Endothelial cell of umbilical vein (primary cell): ENCODE results near the gene TMEM164. TPM values are rescaled to one million over a fixed set of nuclear protein-coding genes. Genes with fewer than 3 reads are reported as not detected.
A peak's percentile ranks its signal among the peaks of the same experiment; 100 is the strongest.

Experiments
- BruUV-seq: library from RNA; stranded (reverse); fragments of 400-500 nt; replicated peaks from 2 replicates; lab custom pipeline; 2021; lab: Mats Ljungman, UMichigan
- CTCF ChIA-PET: fragments of 300-600, 350-600 bp; sonication (Branson Sonifier 250); formaldehyde crosslinking; loops from one replicate; lab custom pipeline; 2021; ENCODE audit warnings: antibody characterized with exemption, inconsistent platforms; lab: Charles Lee
- POLR2A ChIA-PET: fragments of 300-600, 350-600 bp; sonication (Branson Sonifier 250); formaldehyde crosslinking; loops from one replicate; lab custom pipeline; 2021; ENCODE audit warnings: antibody characterized with exemption, inconsistent platforms; lab: Charles Lee
- DNase-seq: peaks from one replicate; pipeline ENCODE4 v3.0.0-alpha.2; 2011; ENCODE audit warnings: low read depth, low spot score
- FAIRE-seq: peaks from 2 replicates; lab custom pipeline; 2011; peaks lifted over from hg19 to GRCh38; lab: Jason Lieb, UNC
- H2AFZ ChIP-seq: 2 replicates; pipeline ENCODE4 v1.6.0; 2012; ENCODE audit warnings: low read depth, low read length, control low read depth, inconsistent platforms
- H3K27ac ChIP-seq: 2 replicates; pipeline ENCODE4 v1.5.1; 2011; ENCODE audit warnings: low read depth, mild to moderate bottlenecking, control low read depth, low read length, moderate library complexity; ENCODE audit not compliant: insufficient read depth
- H3K27me3 ChIP-seq, 2 experiments: 2 replicates each; pipeline versions ENCODE4 v1.6.0 to v1.6.1; 2011; ENCODE audit warnings: low read length in 2 of 2, mixed read lengths in 1 of 2; ENCODE audit not compliant: control insufficient read depth in 2 of 2, insufficient read depth in 2 of 2
- H3K36me3 ChIP-seq, 2 experiments: 2 replicates in 1 of 2; 3 replicates in 1 of 2; pipeline ENCODE4 v1.5.1; 2011; ENCODE audit warnings: low read length in 2 of 2, mild to moderate bottlenecking in 1 of 2, moderate library complexity in 1 of 2; ENCODE audit not compliant: control insufficient read depth in 2 of 2, insufficient read depth in 2 of 2; ENCODE audit errors: extremely low read depth in 1 of 2
- H3K4me1 ChIP-seq: 3 replicates; pipeline ENCODE4 v1.5.1; 2011; ENCODE audit warnings: mild to moderate bottlenecking, low read length; ENCODE audit not compliant: control insufficient read depth, insufficient read depth; ENCODE audit errors: extremely low read depth
- H3K4me2 ChIP-seq: 2 replicates; pipeline ENCODE4 v1.6.1; 2011; ENCODE audit warnings: low read length, control low read depth, mixed read lengths; ENCODE audit not compliant: insufficient read depth
- H3K4me3 ChIP-seq, 3 experiments: fragments of 200-600 bp in 1 of 3; sonication (generic), shearing (Covaris generic) in 1 of 3; replicated peaks in 1 of 3; 2 replicates each; pipeline ENCODE4 v1.5.1; 2011 to 2016; ENCODE audit warnings: control low read depth in 3 of 3, low read length in 3 of 3, mild to moderate bottlenecking in 2 of 3, inconsistent platforms in 1 of 3, low read depth in 1 of 3, moderate library complexity in 1 of 3; ENCODE audit not compliant: insufficient read depth in 1 of 3
- H3K79me2 ChIP-seq: 2 replicates; pipeline ENCODE4 v1.6.0; 2012; ENCODE audit warnings: low read length, inconsistent platforms; ENCODE audit not compliant: control insufficient read depth, insufficient read depth
- H3K9ac ChIP-seq: replicated peaks from 2 replicates; pipeline ENCODE3; 2011; ENCODE audit warnings: low read length, control low read depth; ENCODE audit not compliant: insufficient read depth; ENCODE audit errors: extremely low read depth
- H3K9me1 ChIP-seq: replicated peaks from 3 replicates; pipeline ENCODE4 v1.6.0; 2011; ENCODE audit warnings: mild to moderate bottlenecking, low read length; ENCODE audit not compliant: control insufficient read depth, insufficient read depth; ENCODE audit errors: extremely low read depth
- H3K9me3 ChIP-seq: replicated peaks from 2 replicates; pipeline ENCODE4 v1.5.1; 2012; ENCODE audit warnings: low read length, inconsistent platforms; ENCODE audit not compliant: control insufficient read depth, insufficient read depth
- H4K20me1 ChIP-seq: replicated peaks from 2 replicates; pipeline ENCODE3; 2011; ENCODE audit warnings: mild to moderate bottlenecking, low read length; ENCODE audit not compliant: control insufficient read depth, insufficient read depth; ENCODE audit errors: extremely low read depth
- EZH2 ChIP-seq: IDR thresholded peaks from 2 replicates; pipeline ENCODE4 v1.6.1; 2012; ENCODE audit warnings: borderline replicate concordance, low read depth, mild to moderate bottlenecking, moderate library complexity, low read length, inconsistent platforms; ENCODE audit not compliant: severe bottlenecking
- FOS ChIP-seq: IDR thresholded peaks from 2 replicates; pipeline ENCODE4 v1.6.1; 2011; ENCODE audit warnings: mild to moderate bottlenecking, low read length, moderate library complexity, borderline replicate concordance; ENCODE audit not compliant: insufficient read depth
- GATA2 ChIP-seq: IDR thresholded peaks from 2 replicates; pipeline ENCODE4 v1.7.0; 2011; ENCODE audit warnings: low read depth, mild to moderate bottlenecking, moderate library complexity, mixed read lengths, low read length; ENCODE audit not compliant: insufficient read length, insufficient read depth
- JUN ChIP-seq: IDR thresholded peaks from 2 replicates; pipeline ENCODE4 v1.6.1; 2011; ENCODE audit warnings: borderline replicate concordance, low read depth; ENCODE audit not compliant: insufficient read length, insufficient read depth
- MYC ChIP-seq: IDR thresholded peaks from one replicate; pipeline ENCODE4 v1.6.1; 2011; ENCODE audit warnings: mild to moderate bottlenecking, low read depth, low read length
- POLR2A ChIP-seq: IDR thresholded peaks from 2 replicates; pipeline ENCODE4 v1.6.1; 2012; ENCODE audit warnings: low read depth, mild to moderate bottlenecking, control low read depth, low read length
- POLR2AphosphoS5 ChIP-seq: IDR thresholded peaks from 2 replicates; pipeline ENCODE4 v1.6.1; 2012; ENCODE audit warnings: low read depth, mild to moderate bottlenecking, control low read depth, low read length, moderate library complexity; ENCODE audit not compliant: insufficient read depth
- dilution Hi-C: fragments of 300-500 bp; cut with MboI; formaldehyde crosslinking; loops from one replicate; pipeline ENCODE4 v1.15.0; 2019; ENCODE audit warnings: low sequenced_read_pairs; ENCODE audit not compliant: extremely low pct_ligation_motif_present
- intact Hi-C: fragments of 100-400 bp; cut with micrococcal nuclease; formaldehyde crosslinking; loops from one replicate; pipeline ENCODE4 v1.10.0; 2022
- polyA plus RNA-seq, 4 experiments: library from polyadenylated mRNA; depleted of rRNA in 3 of 4; stranded (reverse) in 3 of 4; unstranded in 1 of 4; fragments of >200 nt; gene quantifications; 2 replicates each; pipeline versions ENCODE4 v1.2.1 to v1.2.3, GENCODE V29; 2011 to 2012; ENCODE audit warnings: missing spikeins in 1 of 4
- total RNA-seq: library from RNA; stranded (reverse); gene quantifications from 2 replicates; pipeline ENCODE4 v1.2.3, GENCODE V29; 2021
- TF ChIP-seq, protein P1 (sequence below), 2 donors: IDR thresholded peaks; 1 replicate in 1 of 2; 2 replicates in 1 of 2; pipeline ENCODE4 v1.5.1; 2011; ENCODE audit warnings: low read length in 2 of 2, mild to moderate bottlenecking in 2 of 2, moderate library complexity in 2 of 2, control low read depth in 1 of 2, inconsistent platforms in 1 of 2, low read depth in 1 of 2; ENCODE audit not compliant: insufficient read depth in 1 of 2; ENCODE audit errors: extremely low read depth in 1 of 2
- TF ChIP-seq, protein P2 (sequence below): IDR thresholded peaks from 2 replicates; pipeline ENCODE4 v1.6.1; 2011; ENCODE audit not compliant: insufficient read depth, insufficient read length

Gene TMEM164
- total and polyA plus RNA-seq, 2 donors (not counting 3 experiments of a cell fraction or from before 2014, with no cell fraction given): 12.8 to 22.2 TPM

GRCh38 chrX:110004215-110004614 is 1.3 kb downstream of the TMEM164 start:
- intact Hi-C loops (loop anchor here (5.0 kb wide), 1 partner anchor 143 kb away; no protein-coding TSS in a partner anchor), dilution Hi-C loops (no loop called here)
- CTCF ChIA-PET: interaction anchor here (1.3 to 3.5 kb wide), 3 partner anchors 17 to 142 kb away, joined by 3 to 17 read pairs (median 6); no protein-coding TSS in a partner anchor
- H2AFZ ChIP-seq: no peak overlapping the region
- H3K36me3 ChIP-seq: no peaks in the 10 kb centered on the region
- POLR2A ChIA-PET: no interaction called here
- no peak overlapping the region for H3K4me2 ChIP-seq
- no peak overlapping the region for H3K4me3 ChIP-seq
- no peaks in the 10 kb centered on the region for H3K9me3 ChIP-seq
- peaks cover 6% of the 10 kb centered on the region for H3K4me1 ChIP-seq
- no peak overlapping the region for H3K27ac ChIP-seq
- TF ChIP-seq EZH2 (no peak), FOS (no peak), JUN (no peak), GATA2 (no peak), POLR2AphosphoS5 (no peak), POLR2A (no peak), MYC (no peak)
- TF ChIP-seq, protein P1, sequence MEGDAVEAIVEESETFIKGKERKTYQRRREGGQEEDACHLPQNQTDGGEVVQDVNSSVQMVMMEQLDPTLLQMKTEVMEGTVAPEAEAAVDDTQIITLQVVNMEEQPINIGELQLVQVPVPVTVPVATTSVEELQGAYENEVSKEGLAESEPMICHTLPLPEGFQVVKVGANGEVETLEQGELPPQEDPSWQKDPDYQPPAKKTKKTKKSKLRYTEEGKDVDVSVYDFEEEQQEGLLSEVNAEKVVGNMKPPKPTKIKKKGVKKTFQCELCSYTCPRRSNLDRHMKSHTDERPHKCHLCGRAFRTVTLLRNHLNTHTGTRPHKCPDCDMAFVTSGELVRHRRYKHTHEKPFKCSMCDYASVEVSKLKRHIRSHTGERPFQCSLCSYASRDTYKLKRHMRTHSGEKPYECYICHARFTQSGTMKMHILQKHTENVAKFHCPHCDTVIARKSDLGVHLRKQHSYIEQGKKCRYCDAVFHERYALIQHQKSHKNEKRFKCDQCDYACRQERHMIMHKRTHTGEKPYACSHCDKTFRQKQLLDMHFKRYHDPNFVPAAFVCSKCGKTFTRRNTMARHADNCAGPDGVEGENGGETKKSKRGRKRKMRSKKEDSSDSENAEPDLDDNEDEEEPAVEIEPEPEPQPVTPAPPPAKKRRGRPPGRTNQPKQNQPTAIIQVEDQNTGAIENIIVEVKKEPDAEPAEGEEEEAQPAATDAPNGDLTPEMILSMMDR (IDR thresholded peaks at IDR 0.05; ENCODE audit: extremely low read depth in 1 of 2, insufficient read depth in 1 of 2, low read depth in 1 of 2, low read length in 2 of 2): no peak
- TF ChIP-seq, protein P2, sequence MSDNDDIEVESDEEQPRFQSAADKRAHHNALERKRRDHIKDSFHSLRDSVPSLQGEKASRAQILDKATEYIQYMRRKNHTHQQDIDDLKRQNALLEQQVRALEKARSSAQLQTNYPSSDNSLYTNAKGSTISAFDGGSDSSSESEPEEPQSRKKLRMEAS: no peak
- no TSS peak for BruUV-seq
- no peak overlapping the region for H3K9ac ChIP-seq
- H3K27me3 ChIP-seq: no peaks in the 10 kb centered on the region
- peak; percentile 75 for FAIRE-seq
- no peaks in the 10 kb centered on the region for H4K20me1 ChIP-seq
- peaks cover 2% of the 10 kb centered on the region for H3K79me2 ChIP-seq
- DNase-seq: no peak
- no peaks in the 10 kb centered on the region for H3K9me1 ChIP-seq
